GM23248 (cell line): ENCODE results near the gene MEX3D. TPM values are rescaled to one million over a fixed set of nuclear protein-coding genes. Genes with fewer than 3 reads are reported as not detected.

Source experiments
- DNase-seq: peaks from one replicate; pipeline ENCODE4 v3.0.0-alpha.2; 2015
- H2AFZ ChIP-seq: fragments of 200-600 bp; sonication (generic); 2 replicates; pipeline ENCODE4 v1.6.1; 2016; ENCODE audit warnings: antibody characterized with exemption
- H3F3A ChIP-seq: fragments of 200-600 bp; sonication (generic); 2 replicates; pipeline ENCODE4 v1.6.1; 2016; ENCODE audit warnings: mild to moderate bottlenecking, antibody characterized with exemption, mixed run types; ENCODE audit not compliant: insufficient read depth
- H3K27ac ChIP-seq: fragments of 200-600 bp; sonication (generic); 2 replicates; pipeline ENCODE4 v1.5.1; 2016; ENCODE audit warnings: mild to moderate bottlenecking
- H3K27me3 ChIP-seq: fragments of 200-600 bp; sonication (generic); replicated peaks from 2 replicates; pipeline ENCODE4 v1.6.1; 2016; ENCODE audit warnings: mild to moderate bottlenecking; ENCODE audit not compliant: insufficient read depth
- H3K36me3 ChIP-seq: fragments of 200-600 bp; sonication (generic); 2 replicates; pipeline ENCODE4 v1.6.1; 2016; ENCODE audit warnings: low read depth, mild to moderate bottlenecking
- H3K4me1 ChIP-seq: fragments of 200-600 bp; sonication (generic); 2 replicates; pipeline ENCODE4 v1.6.1; 2016; ENCODE audit warnings: mild to moderate bottlenecking; ENCODE audit not compliant: insufficient read depth
- H3K4me2 ChIP-seq: fragments of 200-600 bp; sonication (generic); one replicate; pipeline ENCODE4 v1.6.1; 2016; ENCODE audit warnings: mild to moderate bottlenecking; ENCODE audit not compliant: unreplicated experiment
- H3K4me3 ChIP-seq: fragments of 200-600 bp; sonication (generic); 2 replicates; pipeline ENCODE4 v1.5.1; 2016; ENCODE audit warnings: mild to moderate bottlenecking
- H3K79me2 ChIP-seq: fragments of 200-600 bp; sonication (generic); 2 replicates; pipeline ENCODE4 v1.6.1; 2016; ENCODE audit warnings: mild to moderate bottlenecking; ENCODE audit not compliant: insufficient read depth
- H3K9ac ChIP-seq: fragments of 200-600 bp; sonication (generic); 2 replicates; pipeline ENCODE4 v1.6.1; 2016; ENCODE audit warnings: mild to moderate bottlenecking
- H3K9me2 ChIP-seq: fragments of 200-600 bp; sonication (generic); 2 replicates; pipeline ENCODE4 v1.6.1; 2016; ENCODE audit warnings: mixed run types, mild to moderate bottlenecking, moderate library complexity; ENCODE audit not compliant: insufficient read depth
- H3K9me3 ChIP-seq: fragments of 200-600 bp; sonication (generic); one replicate; pipeline ENCODE4 v1.6.1; 2017; ENCODE audit warnings: low read depth
- H4K20me1 ChIP-seq: fragments of 200-600 bp; sonication (generic); 2 replicates; pipeline ENCODE4 v1.6.0; 2016; ENCODE audit not compliant: insufficient read depth
- EZH2 ChIP-seq: fragments of 200-600 bp; sonication (generic); IDR thresholded peaks from 2 replicates; pipeline ENCODE4 v1.6.1; 2018; ENCODE audit warnings: antibody characterized with exemption, mild to moderate bottlenecking; ENCODE audit not compliant: insufficient read depth, poor library complexity, severe bottlenecking
- EZH2phosphoT487 ChIP-seq: fragments of 200-600 bp; sonication (generic); IDR thresholded peaks from 2 replicates; pipeline ENCODE4 v1.6.1; 2018; ENCODE audit warnings: antibody characterized with exemption, moderate library complexity, mild to moderate bottlenecking, low read depth; ENCODE audit not compliant: insufficient read depth
- WGBS, 2 experiments: methylation state at CpG; one replicate each; pipeline ENCODE4 v1.1.6; 2015 to 2017; ENCODE audit warnings: low lambda C conversion rate in 2 of 2, low coverage in 1 of 2; ENCODE audit errors: missing lambda C conversion rate in 2 of 2; 5-methylcytosine and 5-hydroxymethylcytosine counted together
- in situ Hi-C: fragments of 300-500 bp; cut with MboI; formaldehyde crosslinking; loops from 2 replicates; pipeline ENCODE4 v1.15.0; 2020
- polyA plus RNA-seq: library from polyadenylated mRNA; unstranded; fragments of >200 nt; fragmentation: Nextera tagmentation; extraction: Ambion mirVana; gene quantifications from 2 replicates; pipeline ENCODE4 v1.2.1, GENCODE V29; 2016
- total RNA-seq: library from RNA; depleted of rRNA; stranded (reverse); fragments of >200 nt; shearing (Covaris generic); gene quantifications from 2 replicates; pipeline ENCODE4 v1.2.3, GENCODE V29; 2014

Gene MEX3D
- total and polyA plus RNA-seq, 2 experiments from 2014 or later = 2.6 to 50.3 TPM

DNA sequence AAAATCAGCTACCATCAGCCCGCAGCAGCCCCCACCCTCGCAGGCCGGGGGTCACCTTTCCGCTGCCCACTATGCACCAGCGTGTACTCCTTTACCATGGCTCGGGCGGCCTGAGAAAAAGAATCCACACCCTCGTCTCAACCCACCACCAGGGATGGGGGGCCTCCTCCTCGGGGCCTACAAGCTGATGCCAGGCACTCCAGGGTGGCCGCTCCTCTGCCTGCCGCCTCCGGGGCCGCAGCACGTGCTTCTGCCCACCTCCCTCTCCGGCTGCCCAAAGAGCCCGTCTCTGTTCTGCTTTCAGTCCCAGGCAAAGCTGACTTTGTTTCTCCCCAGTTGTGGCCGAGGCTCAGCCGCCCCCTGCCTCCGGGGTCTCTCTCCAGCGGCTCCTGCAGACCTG, 11.1 kb upstream of the MEX3D start:
- TF ChIP-seq EZH2 (no peak), EZH2phosphoT487 (no peak)

DNA sequence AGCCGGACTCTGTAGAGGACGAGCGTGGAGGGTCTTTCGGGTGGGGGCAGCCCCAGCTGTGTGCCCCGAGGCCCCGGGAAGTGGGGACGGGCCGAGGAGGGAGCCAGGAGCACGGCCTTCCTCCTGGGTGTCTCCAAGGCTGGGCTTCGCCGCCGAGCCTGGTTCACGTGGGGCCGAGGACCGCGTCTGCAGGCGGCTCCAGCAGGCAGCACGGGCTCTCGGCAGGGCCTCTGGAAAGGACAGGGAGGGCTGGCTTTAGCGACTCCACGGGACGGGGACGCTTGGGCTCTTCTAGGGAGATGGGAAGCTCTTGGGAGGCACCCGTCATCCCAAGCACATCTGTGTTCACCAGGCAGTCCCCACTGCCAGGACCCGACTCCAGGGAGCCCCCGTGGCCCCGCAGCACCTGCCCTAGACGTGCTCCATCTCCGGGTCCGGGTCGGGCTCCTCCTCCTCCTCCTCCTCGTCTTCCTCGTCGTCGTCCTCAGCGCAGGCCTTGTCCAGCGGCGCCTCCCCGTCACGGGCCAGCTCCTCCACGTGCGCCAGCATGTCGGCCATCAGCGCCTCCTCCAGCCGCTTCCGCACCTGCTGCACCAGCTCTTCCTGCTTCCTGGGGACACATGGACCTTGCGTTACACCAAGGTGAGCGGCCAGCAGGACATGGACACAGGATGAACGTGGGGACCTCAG, 9.9 kb upstream of the MEX3D start:
- TF ChIP-seq EZH2phosphoT487 = no peak
- TF ChIP-seq EZH2 = no peak
- Histone ChIP-seq H3K27me3 (no peaks in the 10 kb centered on the region), H4K20me1 (no peaks in the 10 kb centered on the region), H3F3A (no peaks in the 10 kb centered on the region), H3K9me3 (no peaks in the 10 kb centered on the region), H3K36me3 (no peaks in the 10 kb centered on the region), H3K9ac (no peak overlapping the region), H3K4me2 (no peak overlapping the region), H3K4me1 (no peaks in the 10 kb centered on the region), H3K27ac (no peak overlapping the region), H3K9me2 (no peaks in the 10 kb centered on the region), H2AFZ (no peak overlapping the region), H3K79me2 (0 out of 2 replicates have a peak, but pooled peaks cover 6% of the 10 kb centered on the region), H3K4me3 (no peak overlapping the region)
- no peak for DNase-seq
- WGBS, 2 experiments = 93 to 94% methylated on average over 39 of the region's 49 CpGs
- in situ Hi-C loops = no loop called here

More for the DNA sequence above, 11.1 kb upstream of the MEX3D start:
- Histone ChIP-seq H3K9ac (no peak overlapping the region), H3K9me2 (no peaks in the 10 kb centered on the region), H3K36me3 (peaks cover 4% of the 10 kb centered on the region), H3K27ac (no peak overlapping the region), H3K79me2 (peaks cover 16% of the 10 kb centered on the region; the same call in 1 of the 2 replicates), H3F3A (no peaks in the 10 kb centered on the region), H3K4me1 (no peaks in the 10 kb centered on the region), H2AFZ (no peak overlapping the region), H3K9me3 (no peaks in the 10 kb centered on the region), H3K27me3 (no peaks in the 10 kb centered on the region), H3K4me3 (no peak overlapping the region), H4K20me1 (no peaks in the 10 kb centered on the region), H3K4me2 (no peak overlapping the region)
- in situ Hi-C loops = no loop called here
- no peak for DNase-seq
- WGBS, 2 experiments = 90 to 96% methylated on average over 19 to 20 of the region's 20 CpGs

DNA sequence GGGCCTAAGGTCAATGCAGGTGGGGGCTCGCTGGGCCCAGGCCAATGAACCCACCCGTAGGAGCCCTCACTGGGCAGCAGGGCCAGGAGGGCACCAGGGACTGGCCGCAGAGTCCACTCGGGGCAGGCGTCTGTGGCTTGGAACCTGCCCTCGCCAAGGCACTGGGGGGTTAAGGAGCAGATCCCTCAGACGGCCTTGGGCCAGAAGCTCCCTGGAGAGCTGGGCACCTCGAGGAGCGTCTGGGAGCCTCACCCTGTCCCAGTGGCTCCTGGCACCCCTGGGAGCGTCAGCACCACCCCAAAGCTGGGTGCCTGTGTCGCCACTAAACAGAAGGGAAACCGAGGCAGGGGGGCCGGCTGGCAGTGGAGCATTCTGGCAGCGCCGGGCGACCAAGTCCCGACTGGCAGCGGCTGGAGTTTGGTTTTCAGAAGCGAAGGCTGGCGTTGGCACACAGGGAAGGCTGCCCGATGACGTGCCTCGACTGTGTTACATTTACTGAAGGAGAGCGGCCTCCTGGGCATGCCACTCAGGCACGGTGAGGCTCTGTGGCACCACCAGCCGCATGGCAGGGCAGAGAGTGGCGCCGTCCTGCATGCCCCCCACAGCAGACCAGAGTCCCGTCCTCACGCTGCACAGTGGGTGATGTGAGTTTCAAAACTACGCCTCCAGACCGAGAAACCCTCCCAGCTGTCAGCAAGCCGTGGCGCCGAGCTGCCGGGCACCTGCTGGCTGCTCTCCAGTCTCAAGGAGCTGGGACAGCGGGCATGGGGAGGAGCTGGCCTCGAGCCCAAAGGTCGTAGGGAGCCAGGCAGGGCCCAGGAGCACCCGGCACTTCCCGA, 9.2 kb upstream of the MEX3D start:
- Histone ChIP-seq H3K4me1 (no peaks in the 10 kb centered on the region), H4K20me1 (no peaks in the 10 kb centered on the region), H3K9ac (no peak overlapping the region), H2AFZ (no peak overlapping the region), H3F3A (no peaks in the 10 kb centered on the region), H3K36me3 (no peaks in the 10 kb centered on the region), H3K27ac (no peak overlapping the region), H3K9me2 (no peaks in the 10 kb centered on the region), H3K27me3 (no peaks in the 10 kb centered on the region), H3K79me2 (no peaks in the 10 kb centered on the region), H3K9me3 (no peaks in the 10 kb centered on the region), H3K4me3 (no peak overlapping the region), H3K4me2 (no peak overlapping the region)
- TF ChIP-seq EZH2phosphoT487 = no peak
- no peak for TF ChIP-seq EZH2
- in situ Hi-C loops = no loop called here
- DNase-seq = no peak
- 83 to 84% methylated on average over 40 of the region's 41 CpGs for WGBS, 2 experiments

DNA sequence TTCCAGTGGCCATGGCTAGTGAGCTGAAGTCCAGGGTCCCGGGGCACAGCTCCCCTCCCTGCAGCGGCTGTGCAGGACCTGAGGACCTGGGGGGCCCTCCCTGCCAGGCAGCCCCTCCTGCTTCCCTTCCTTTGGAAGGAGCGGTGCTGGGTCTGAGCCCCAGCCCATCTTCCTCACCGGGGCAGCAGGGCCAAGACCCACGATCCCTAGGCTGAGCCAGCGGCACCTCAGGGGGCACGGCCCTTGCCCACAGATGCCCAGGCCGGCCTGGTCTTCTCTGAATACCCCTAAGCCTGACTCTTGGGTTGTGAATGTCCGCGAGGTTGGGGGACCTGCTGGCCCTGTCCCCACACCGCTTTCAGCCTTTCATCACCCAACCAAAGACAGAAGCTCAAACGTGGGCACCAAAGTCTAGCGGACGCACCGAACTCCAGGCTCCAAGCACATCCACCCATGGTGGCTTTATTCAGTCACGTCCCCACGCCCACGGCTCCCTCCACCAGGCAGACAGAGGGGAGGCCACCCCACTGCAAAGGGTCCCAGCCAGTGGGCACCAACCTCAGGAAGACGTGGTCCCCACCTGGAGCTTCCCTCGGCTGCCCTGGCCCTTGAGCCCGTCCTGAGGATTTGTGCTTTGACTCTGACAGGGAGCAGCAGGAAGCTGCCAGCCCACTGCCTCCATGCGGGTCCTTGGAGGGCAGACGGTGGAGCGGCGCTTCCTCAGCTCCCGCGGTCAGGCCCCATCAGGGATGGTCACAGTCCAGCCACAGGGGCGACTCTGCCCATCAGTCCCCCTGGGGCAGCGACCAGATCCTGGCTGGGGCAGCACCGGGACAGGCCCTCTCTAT, 8.3 kb upstream of the MEX3D start:
- 90 to 93% methylated on average over 27 to 30 of the region's 30 CpGs for WGBS, 2 experiments
- Histone ChIP-seq H3K9me2 (no peaks in the 10 kb centered on the region), H4K20me1 (no peaks in the 10 kb centered on the region), H3K27ac (no peak overlapping the region), H3K4me3 (no peak overlapping the region), H2AFZ (no peak overlapping the region), H3K4me2 (no peak overlapping the region), H3K4me1 (no peaks in the 10 kb centered on the region), H3F3A (no peaks in the 10 kb centered on the region), H3K9me3 (no peaks in the 10 kb centered on the region), H3K9ac (no peak overlapping the region), H3K36me3 (no peaks in the 10 kb centered on the region), H3K27me3 (no peaks in the 10 kb centered on the region), H3K79me2 (no peaks in the 10 kb centered on the region)
- in situ Hi-C loops = no loop called here
- TF ChIP-seq EZH2phosphoT487 (no peak), EZH2 (no peak)
- no peak for DNase-seq
